Activated naive CD8-positive, alpha-beta T cell treated with anti-CD3 and anti-CD28 coated beads, Interleukin-2, amount 50 U/mL, for 24 hours (primary cell): ENCODE measurements around the gene SP2.
"Not testable (repeated sequence)": the region's sequence is repeated elsewhere in the genome, so short reads cannot be mapped to it uniquely, and the experiment has no call there.

Experiments
- ATAC-seq: fragments of 150-1000 bp; cut with Tn5 transposase; one replicate; pipeline ENCODE4 v1.10.0; 2021
- DNase-seq: peaks from one replicate; pipeline ENCODE4 v3.0.0; 2021
- H3K27ac Mint-ChIP-seq: one replicate; pipeline ENCODE4 v1.8.0; 2021; ENCODE audit warnings: mild to moderate bottlenecking, mixed read lengths
- H3K27me3 Mint-ChIP-seq: one replicate; pipeline ENCODE4 v1.8.0; 2021; ENCODE audit warnings: mixed read lengths
- H3K36me3 Mint-ChIP-seq: one replicate; pipeline ENCODE4 v1.8.0; 2021; ENCODE audit warnings: low read depth, mixed read lengths
- H3K4me1 Mint-ChIP-seq: one replicate; pipeline ENCODE4 v1.8.0; 2021; ENCODE audit warnings: mixed read lengths
- H3K4me3 Mint-ChIP-seq: one replicate; pipeline ENCODE4 v1.8.0; 2021; ENCODE audit warnings: mild to moderate bottlenecking, moderate library complexity, mixed read lengths
- H3K9me3 Mint-ChIP-seq: one replicate; pipeline ENCODE4 v1.8.0; 2021; ENCODE audit warnings: mixed read lengths

The SP2 gene

DNA sequence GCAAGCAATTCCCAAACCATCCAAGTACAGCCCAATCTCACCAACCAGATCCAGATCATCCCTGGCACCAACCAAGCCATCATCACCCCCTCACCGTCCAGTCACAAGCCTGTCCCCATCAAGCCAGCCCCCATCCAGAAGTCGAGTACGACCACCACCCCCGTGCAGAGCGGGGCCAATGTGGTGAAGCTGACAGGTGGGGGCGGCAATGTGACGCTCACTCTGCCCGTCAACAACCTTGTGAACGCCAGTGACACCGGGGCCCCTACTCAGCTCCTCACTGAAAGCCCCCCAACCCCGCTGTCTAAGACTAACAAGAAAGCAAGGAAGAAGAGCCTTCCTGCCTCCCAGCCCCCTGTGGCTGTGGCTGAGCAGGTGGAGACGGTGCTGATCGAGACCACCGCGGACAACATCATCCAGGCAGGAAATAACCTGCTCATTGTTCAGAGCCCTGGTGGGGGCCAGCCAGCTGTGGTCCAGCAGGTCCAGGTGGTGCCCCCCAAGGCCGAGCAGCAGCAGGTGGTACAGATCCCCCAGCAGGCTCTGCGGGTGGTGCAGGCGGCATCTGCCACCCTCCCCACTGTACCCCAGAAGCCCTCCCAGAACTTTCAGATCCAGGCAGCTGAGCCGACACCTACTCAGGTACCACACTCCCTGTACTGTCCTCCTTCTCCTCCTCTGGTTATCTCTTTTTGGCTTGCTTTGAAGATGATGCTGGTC is 20.6 kb downstream of the SP2 start:
- no peak overlapping the region for H3K4me3 Mint-ChIP-seq
- H3K4me1 Mint-ChIP-seq, result no peaks in the 10 kb centered on the region
- H3K27me3 Mint-ChIP-seq, result no peaks in the 10 kb centered on the region
- no peaks in the 10 kb centered on the region for H3K9me3 Mint-ChIP-seq
- peaks cover 13% of the 10 kb centered on the region for H3K36me3 Mint-ChIP-seq
- H3K27ac Mint-ChIP-seq, result no peak overlapping the region
- ATAC-seq (no peak), DNase-seq (no peak)

DNA sequence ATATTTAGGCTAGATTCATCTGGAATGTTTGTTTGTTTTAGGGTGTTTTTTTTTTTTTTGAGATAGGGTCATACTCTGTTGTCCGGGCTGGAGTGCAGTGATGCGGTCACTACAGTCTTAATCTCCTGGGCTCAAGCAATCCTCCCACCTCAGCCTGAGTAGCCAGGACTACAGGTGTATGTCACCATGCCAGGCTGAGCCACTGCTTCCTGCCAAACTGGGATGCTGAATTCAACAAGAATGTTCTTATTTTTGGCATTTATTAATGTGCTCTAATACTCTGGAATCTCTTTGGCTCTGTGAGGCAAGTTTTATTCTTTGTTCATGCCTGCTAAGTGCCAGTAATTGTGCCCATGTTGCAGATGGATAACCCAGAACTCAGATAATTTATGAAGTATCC is 21.5 kb downstream of the SP2 start:
- H3K27me3 Mint-ChIP-seq, result no peaks in the 10 kb centered on the region
- DNase-seq, result no peak
- H3K4me1 Mint-ChIP-seq, result no peaks in the 10 kb centered on the region
- no peak overlapping the region for H3K27ac Mint-ChIP-seq
- peaks cover 13% of the 10 kb centered on the region for H3K36me3 Mint-ChIP-seq
- no peak for ATAC-seq
- no peaks in the 10 kb centered on the region for H3K9me3 Mint-ChIP-seq
- H3K4me3 Mint-ChIP-seq, result no peak overlapping the region

DNA sequence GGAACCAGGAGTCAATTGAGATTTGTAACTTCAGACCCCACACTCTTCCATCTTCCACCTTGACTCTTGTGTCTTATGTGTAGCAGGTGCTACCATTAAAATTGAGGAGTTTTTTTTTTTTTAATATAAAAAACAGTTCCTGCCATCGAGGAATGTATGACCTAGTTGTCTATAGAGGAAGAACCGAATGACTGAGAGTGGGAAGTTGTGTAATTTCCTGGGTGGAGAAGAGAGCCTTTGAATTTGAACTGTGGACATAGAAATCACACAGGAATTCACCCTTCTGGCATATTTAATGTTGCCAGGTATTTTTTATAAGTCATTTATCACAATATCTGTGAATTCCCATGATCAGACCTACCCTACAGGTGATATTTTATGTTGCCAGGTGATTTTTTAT is 22.0 kb downstream of the SP2 start:
- H3K27ac Mint-ChIP-seq, result no peak overlapping the region
- DNase-seq (no peak), ATAC-seq (no peak)
- no peak overlapping the region for H3K4me3 Mint-ChIP-seq
- peaks cover 13% of the 10 kb centered on the region for H3K36me3 Mint-ChIP-seq
- no peaks in the 10 kb centered on the region for H3K4me1 Mint-ChIP-seq
- no peaks in the 10 kb centered on the region for H3K27me3 Mint-ChIP-seq
- H3K9me3 Mint-ChIP-seq, result no peaks in the 10 kb centered on the region

DNA sequence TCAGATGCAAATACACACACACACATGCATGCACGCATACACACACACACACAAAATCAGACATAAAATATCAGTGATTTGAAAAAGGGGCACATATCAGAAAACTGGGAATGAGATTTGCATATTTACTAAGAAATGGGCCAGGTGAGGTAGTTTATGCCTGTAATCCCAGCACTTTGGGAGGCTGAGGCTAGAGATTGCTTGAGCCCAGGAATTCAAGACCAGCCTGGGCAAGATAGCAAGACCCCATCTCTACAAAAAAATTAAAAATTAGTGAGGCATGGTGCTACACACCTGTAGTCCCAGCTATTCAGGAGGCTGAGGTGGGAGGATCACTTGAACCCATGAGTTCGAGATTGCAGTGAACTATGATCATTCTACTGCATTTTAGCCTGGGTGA is 23.0 kb downstream of the SP2 start:
- ATAC-seq (no peak), DNase-seq (no peak)
- Mint-ChIP-seq H3K4me1 (no peaks in the 10 kb centered on the region), H3K36me3 (peaks cover 13% of the 10 kb centered on the region), H3K4me3 (no peak overlapping the region), H3K27me3 (no peaks in the 10 kb centered on the region), H3K9me3 (no peaks in the 10 kb centered on the region), H3K27ac (no peak overlapping the region)

DNA sequence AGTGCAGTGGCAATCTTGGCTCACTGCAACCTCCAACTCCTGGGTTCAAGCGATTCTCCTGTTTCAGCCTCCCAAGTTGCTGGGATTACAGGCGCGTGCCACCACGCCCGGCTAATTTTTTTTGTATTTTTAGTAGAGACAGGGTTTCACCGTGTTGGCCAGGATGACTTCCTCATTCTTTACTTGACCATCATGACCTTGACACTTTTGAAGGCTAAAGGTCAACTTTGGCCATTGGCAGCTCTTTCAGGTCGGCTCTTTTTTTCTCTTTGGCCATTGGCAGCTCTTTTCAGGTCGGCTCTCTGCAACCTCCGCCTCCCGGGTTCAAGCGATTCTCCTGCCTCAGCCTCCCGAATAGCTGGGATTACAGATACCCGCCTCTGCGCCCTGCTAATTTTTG is 23.9 kb downstream of the SP2 start:
- H3K4me3 Mint-ChIP-seq, H3K4me1 Mint-ChIP-seq, H3K27me3 Mint-ChIP-seq, H3K9me3 Mint-ChIP-seq, DNase-seq, ATAC-seq, H3K27ac Mint-ChIP-seq: not testable (repeated sequence)
- H3K36me3 Mint-ChIP-seq, result peaks cover 13% of the 10 kb centered on the region

DNA sequence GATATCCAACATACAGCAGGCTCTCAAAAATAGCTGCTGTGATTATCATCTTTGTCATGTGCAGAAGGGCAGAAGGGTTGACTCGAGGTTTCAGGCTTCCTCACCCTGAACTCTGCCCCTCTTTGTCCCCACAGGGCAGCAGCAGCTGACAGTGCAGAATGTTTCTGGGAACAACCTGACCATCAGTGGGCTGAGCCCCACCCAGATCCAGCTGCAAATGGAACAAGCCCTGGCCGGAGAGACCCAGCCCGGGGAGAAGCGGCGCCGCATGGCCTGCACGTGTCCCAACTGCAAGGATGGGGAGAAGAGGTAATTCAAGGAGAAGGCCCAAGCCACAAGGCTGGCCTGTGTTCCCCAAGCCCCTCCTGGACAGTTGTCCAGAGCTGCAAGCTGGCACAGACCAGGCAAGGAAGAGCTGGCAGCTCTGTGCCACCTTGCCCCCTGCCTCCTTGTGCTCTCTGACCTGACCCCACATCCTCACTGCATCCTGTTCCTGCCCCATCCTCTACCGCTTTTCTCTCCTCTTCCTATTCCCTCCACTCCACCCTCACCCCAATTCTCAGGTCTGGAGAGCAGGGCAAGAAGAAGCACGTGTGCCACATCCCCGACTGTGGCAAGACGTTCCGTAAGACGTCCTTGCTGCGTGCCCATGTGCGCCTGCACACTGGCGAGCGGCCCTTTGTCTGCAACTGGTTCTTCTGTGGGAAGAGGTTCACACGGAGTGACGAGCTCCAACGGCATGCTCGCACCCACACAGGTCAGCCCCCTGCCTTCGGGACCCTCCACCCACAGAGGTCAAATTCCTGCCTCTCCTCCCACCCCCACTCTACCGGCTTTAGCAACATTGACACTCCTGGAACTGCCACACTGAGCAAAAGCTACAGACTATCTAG is 29.0 kb downstream of the SP2 start:
- H3K36me3 Mint-ChIP-seq, result peaks cover 21% of the 10 kb centered on the region
- no peak overlapping the region for H3K27ac Mint-ChIP-seq

DNA sequence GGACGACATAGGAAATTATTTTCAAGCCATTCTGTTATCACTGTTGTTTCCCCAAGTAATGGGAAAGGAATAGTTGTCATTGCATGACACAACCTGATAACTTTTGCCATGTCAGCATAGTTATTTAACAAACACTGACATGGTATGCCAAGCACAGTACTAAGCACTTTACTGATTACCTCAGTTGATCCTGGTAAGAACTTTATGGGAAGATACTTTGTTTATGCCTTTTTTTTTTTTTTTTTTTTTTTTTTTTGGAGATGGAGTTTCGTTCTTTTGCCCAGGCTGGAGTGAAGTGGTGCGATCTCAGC is 29.6 kb downstream of the SP2 start:
- no peaks in the 10 kb centered on the region for H3K4me1 Mint-ChIP-seq
- ATAC-seq (no peak), DNase-seq (no peak)
- no peak overlapping the region for H3K4me3 Mint-ChIP-seq
- no peak overlapping the region for H3K27ac Mint-ChIP-seq
- H3K9me3 Mint-ChIP-seq, result no peaks in the 10 kb centered on the region
- H3K36me3 Mint-ChIP-seq, result peaks cover 21% of the 10 kb centered on the region
- H3K27me3 Mint-ChIP-seq, result no peaks in the 10 kb centered on the region

More for the DNA sequence above, 29.0 kb downstream of the SP2 start:
- H3K4me1 Mint-ChIP-seq, result no peaks in the 10 kb centered on the region
- DNase-seq (no peak), ATAC-seq (no peak)
- H3K27me3 Mint-ChIP-seq, result no peaks in the 10 kb centered on the region
- no peaks in the 10 kb centered on the region for H3K9me3 Mint-ChIP-seq
- H3K4me3 Mint-ChIP-seq, result no peak overlapping the region

DNA sequence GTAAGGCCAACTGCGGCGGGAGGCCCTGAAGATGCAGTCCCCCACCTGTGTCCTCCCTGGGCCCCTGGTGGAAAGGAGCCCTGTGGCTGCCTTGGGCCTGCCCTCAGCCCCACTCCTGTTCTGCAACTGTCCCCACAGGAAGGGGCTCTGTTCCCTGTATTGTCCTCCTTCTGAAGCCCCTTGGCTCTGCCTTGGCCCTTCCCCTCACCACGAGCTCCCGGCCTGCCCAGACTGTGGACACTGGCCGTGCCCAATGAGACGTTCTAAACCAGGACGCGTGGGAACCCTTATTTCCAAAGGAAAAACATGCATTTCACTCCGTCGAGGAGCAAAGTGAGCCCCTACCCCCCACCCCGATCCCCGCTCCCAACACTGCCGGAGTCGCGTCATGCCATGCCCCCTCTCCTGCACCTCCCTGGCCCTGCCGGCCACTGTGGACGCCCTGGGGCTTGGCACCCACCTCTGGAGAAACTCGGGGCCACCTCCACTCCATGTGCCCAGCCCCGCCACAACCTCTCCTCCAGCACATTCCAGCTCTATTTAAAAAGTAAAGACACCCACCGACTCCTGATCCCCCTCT is 31.9 kb downstream of the SP2 start:
- no peaks in the 10 kb centered on the region for H3K4me1 Mint-ChIP-seq
- H3K27ac Mint-ChIP-seq, result no peak overlapping the region
- ATAC-seq, result no peak
- peaks cover 17% of the 10 kb centered on the region for H3K36me3 Mint-ChIP-seq
- no peaks in the 10 kb centered on the region for H3K27me3 Mint-ChIP-seq
- no peak for DNase-seq
- no peak overlapping the region for H3K4me3 Mint-ChIP-seq
- H3K9me3 Mint-ChIP-seq, result no peaks in the 10 kb centered on the region

DNA sequence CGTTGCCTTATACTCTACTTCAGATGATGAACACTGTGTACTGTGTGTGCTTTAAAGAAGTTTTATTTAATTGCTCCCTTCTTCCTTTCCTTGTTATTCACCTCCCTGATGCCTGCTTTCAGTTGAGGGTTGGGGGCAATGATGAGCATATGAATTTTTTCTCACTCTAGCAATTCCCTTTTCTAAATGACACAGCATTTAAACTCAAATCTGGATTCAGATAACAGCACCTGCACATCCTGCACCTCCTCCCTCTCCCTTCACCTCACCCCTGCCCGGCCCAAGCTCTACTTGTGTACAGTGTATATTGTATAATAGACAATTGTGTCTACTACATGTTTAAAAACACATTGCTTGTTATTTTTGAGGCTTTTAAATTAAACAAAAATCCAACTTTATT is 32.4 kb downstream of the SP2 start:
- H3K27me3 Mint-ChIP-seq, result no peaks in the 10 kb centered on the region
- H3K9me3 Mint-ChIP-seq, result no peaks in the 10 kb centered on the region
- H3K27ac Mint-ChIP-seq, result no peak overlapping the region
- H3K4me1 Mint-ChIP-seq, result no peaks in the 10 kb centered on the region
- H3K4me3 Mint-ChIP-seq, result no peak overlapping the region
- peaks cover 19% of the 10 kb centered on the region for H3K36me3 Mint-ChIP-seq
- DNase-seq, result no peak
- no peak for ATAC-seq

DNA sequence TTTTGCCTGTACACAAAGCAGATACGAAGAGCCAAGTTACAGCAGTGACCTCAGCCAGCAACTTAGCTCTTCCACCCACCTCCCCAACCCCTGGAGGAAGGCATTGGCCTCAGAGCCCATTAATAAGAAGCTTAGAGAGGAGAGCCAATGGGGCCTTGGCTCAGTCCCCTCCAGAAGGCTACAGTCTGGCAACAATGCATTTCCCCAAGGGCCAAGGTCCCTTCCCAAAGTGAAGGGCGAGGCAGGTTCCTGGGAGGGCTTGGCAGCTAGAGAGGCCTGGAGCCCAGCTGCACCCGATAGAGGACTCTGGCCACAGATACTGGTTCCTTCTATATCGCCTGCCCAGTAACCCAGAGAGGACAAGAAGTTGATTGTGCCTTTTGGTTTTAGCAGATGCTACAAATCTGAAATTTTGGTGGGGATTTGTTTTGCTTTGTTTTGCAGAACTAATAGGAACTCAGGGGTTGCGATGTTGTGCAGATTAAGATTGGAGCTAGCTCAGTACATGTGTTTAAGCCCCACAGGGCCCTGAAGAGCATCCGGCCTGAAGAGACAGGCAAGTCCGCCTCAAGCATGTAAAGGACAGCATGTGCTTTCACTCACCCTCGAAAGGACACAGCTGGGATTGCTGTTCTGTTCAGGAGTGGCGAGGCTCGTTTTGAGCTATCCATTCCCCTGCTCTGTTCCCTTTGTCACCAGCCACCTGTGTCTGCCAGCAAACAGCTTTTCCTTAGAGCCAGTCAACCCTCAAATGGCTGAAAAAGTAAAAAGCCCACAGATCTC is 33.4 kb downstream of the SP2 start:
- H3K27me3 Mint-ChIP-seq, result no peaks in the 10 kb centered on the region
- ATAC-seq, result no peak
- DNase-seq, result no peak
- no peak overlapping the region for H3K4me3 Mint-ChIP-seq
- H3K9me3 Mint-ChIP-seq, result no peaks in the 10 kb centered on the region
- H3K36me3 Mint-ChIP-seq, result peaks cover 19% of the 10 kb centered on the region
- no peaks in the 10 kb centered on the region for H3K4me1 Mint-ChIP-seq
- H3K27ac Mint-ChIP-seq, result no peak overlapping the region

DNA sequence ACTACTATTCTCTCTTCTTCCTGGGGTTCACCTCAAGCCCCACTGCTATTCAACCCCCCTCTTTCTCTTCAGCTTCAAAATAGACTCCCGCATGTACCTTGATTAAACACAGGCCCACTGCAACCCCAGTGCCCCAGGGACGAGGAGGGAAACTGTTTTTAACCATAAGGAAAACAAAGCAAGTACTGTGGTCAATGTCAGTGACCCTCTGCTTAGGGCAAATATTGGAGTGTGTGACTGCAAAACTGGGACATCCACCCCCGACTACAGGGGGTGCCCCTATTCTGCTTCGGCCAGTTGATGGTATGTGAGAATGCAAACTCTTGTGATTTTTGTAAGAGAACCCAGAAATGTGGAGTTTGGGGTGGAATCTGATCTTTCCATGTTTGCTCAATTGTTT is 35.8 kb downstream of the SP2 start:
- Mint-ChIP-seq H3K36me3 (peaks cover 9% of the 10 kb centered on the region), H3K9me3 (no peaks in the 10 kb centered on the region), H3K27me3 (no peaks in the 10 kb centered on the region), H3K4me1 (no peaks in the 10 kb centered on the region), H3K4me3 (no peak overlapping the region), H3K27ac (no peak overlapping the region)
- ATAC-seq, result no peak
- DNase-seq, result no peak

DNA sequence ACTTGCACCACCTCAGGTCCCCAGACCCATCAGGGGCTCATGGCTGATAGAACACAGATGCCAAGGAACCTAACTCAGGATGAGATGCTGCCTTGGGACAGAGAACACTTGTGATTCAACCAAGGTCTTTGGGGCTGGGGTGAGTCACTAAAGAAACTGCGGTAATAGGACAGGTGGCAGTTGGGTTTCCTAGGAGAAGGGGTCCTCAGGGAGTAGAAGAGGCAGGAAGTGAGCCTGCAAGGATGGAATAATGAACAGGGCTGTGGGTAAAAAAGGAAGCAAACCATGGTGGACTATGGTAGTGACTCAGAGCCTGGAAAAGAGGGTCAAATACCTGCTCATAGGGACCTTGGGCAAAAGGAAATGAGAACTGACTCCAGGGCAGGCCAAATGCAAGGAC is 38.8 kb downstream of the SP2 start:
- DNase-seq, result no peak
- H3K4me3 Mint-ChIP-seq, result no peak overlapping the region
- peaks cover 3% of the 10 kb centered on the region for H3K36me3 Mint-ChIP-seq
- no peak overlapping the region for H3K27ac Mint-ChIP-seq
- peaks cover 2% of the 10 kb centered on the region for H3K4me1 Mint-ChIP-seq
- H3K27me3 Mint-ChIP-seq, result no peaks in the 10 kb centered on the region
- no peak for ATAC-seq
- H3K9me3 Mint-ChIP-seq, result no peaks in the 10 kb centered on the region

DNA sequence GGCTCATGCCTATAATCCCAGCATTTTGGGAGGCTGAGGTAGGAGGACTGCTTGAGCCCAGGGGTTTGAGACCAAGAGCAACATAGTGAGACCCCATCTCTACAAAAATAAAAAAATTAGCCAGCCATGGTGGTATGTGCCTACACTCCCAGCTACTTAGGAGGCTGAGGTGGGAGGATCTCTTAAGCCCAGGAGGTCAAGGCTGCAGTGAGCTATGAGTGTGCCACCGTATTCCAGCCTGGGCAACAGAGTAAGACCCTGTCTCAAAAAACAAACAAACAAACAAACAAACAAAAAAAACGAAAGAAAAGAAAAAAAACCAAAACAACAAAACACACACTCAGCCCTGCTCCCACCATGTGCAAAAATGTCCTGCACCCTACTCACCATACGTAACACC is 39.4 kb downstream of the SP2 start:
- H3K9me3 Mint-ChIP-seq, H3K4me1 Mint-ChIP-seq, H3K27ac Mint-ChIP-seq, DNase-seq, H3K27me3 Mint-ChIP-seq, H3K4me3 Mint-ChIP-seq, ATAC-seq, H3K36me3 Mint-ChIP-seq: not testable (repeated sequence)

DNA sequence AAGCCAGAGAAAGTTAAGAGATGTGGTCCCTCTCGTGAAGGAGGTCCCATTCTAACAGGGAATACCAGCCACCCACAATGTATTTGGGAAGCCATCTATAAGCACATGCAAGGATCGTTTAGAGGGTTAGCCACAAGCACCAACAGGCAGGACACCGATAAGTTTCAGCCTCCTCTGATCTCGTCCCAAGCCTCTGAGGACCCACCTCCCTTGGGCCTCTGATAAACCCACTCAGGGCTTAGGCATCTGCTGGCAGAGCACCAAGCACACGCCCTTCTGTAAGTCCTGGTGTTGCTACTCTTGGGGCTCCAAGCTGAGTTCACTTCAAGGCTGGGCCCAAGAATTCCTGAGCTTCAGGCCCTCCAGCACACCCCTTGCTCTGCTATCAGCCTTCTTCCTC is 39.9 kb downstream of the SP2 start:
- H3K4me1 Mint-ChIP-seq, result peaks cover 9% of the 10 kb centered on the region

More for the DNA sequence above, 39.9 kb downstream of the SP2 start:
- Mint-ChIP-seq H3K4me3 (no peak overlapping the region), H3K27me3 (no peaks in the 10 kb centered on the region), H3K36me3 (peaks cover 3% of the 10 kb centered on the region), H3K9me3 (peaks cover 3% of the 10 kb centered on the region), H3K27ac (no peak overlapping the region)
- ATAC-seq (no peak), DNase-seq (no peak)
